GM23248 (cell line): ENCODE results near the gene CRTC3.

Experiments
- EZH2 ChIP-seq: fragments of 200-600 bp; sonication (generic); IDR thresholded peaks from 2 replicates; pipeline ENCODE4 v1.6.1; 2018; ENCODE audit warnings: antibody characterized with exemption, mild to moderate bottlenecking; ENCODE audit not compliant: insufficient read depth, poor library complexity, severe bottlenecking
- EZH2phosphoT487 ChIP-seq: fragments of 200-600 bp; sonication (generic); IDR thresholded peaks from 2 replicates; pipeline ENCODE4 v1.6.1; 2018; ENCODE audit warnings: antibody characterized with exemption, moderate library complexity, mild to moderate bottlenecking, low read depth; ENCODE audit not compliant: insufficient read depth

GRCh38 chr15:90638963-90639362 lies 109.2 kb downstream of the CRTC3 start:
- TF ChIP-seq EZH2phosphoT487 (no peak), EZH2 (no peak)
